GM12801 (cell line): ENCODE data around the gene MEGF8.

Source experiments
- CTCF ChIP-seq: IDR thresholded peaks from one replicate; pipeline ENCODE4 v1.5.1; 2011; ENCODE audit warnings: control low read depth; ENCODE audit not compliant: insufficient read length; ENCODE audit errors: extremely low read depth

The MEGF8 gene

GRCh38 chr19:42292042-42292960, 33.1 kb upstream of the MEGF8 start:
- no peak for TF ChIP-seq CTCF

GRCh38 chr19:42292963-42293362, 32.5 kb upstream of the MEGF8 start:
- no peak for TF ChIP-seq CTCF

GRCh38 chr19:42293540-42293939, 31.9 kb upstream of the MEGF8 start:
- no peak for TF ChIP-seq CTCF

- no peak for TF ChIP-seq CTCF
Observed at GRCh38 chr19:42293948-42294347, 31.5 kb upstream of the MEGF8 start.

- TF ChIP-seq CTCF: no peak
Observed at GRCh38 chr19:42294471-42295137, 30.8 kb upstream of the MEGF8 start.

- no peak for TF ChIP-seq CTCF
Observed at GRCh38 chr19:42295342-42295741, 30.1 kb upstream of the MEGF8 start.

GRCh38 chr19:42295831-42296525, 29.5 kb upstream of the MEGF8 start:
- TF ChIP-seq CTCF: peak; percentile 45
